ENCODE results near the gene HES4. TPM values are rescaled to one million over a fixed set of nuclear protein-coding genes. Genes with fewer than 3 reads are reported as not detected.
"Not testable (repeated sequence)": the region's sequence is repeated elsewhere in the genome, so short reads cannot be mapped to it uniquely, and the experiment has no call there.

HES4 gene
- total RNA-seq, 1 experiment from 2014 or later: 35.5 TPM

GRCh38 chr1:1011396-1011949, 11.6 kb upstream of the HES4 start:
- Mint-ChIP-seq H3K27ac (ENCODE audit: unreplicated experiment) (no peak overlapping the region), H3K9me3 (ENCODE audit: low read depth, unreplicated experiment) (no peaks in the 10 kb centered on the region), H3K4me3 (ENCODE audit: low read depth, unreplicated experiment) (no peak overlapping the region), H3K36me3 (ENCODE audit: insufficient read depth, unreplicated experiment) (peaks cover 22% of the 10 kb centered on the region), H3K4me1 (ENCODE audit: low read depth, unreplicated experiment) (peaks cover 19% of the 10 kb centered on the region), H3K27me3 (ENCODE audit: unreplicated experiment) (no peaks in the 10 kb centered on the region)
- no TSS peak for BruUV-seq (replicated peaks)
- CTCF ChIA-PET: no interaction called here
- no peak for DNase-seq
- intact Hi-C loops (cut with micrococcal nuclease; ENCODE audit: unreplicated experiment): no loop called here
- TF ChIP-seq CTCF (IDR thresholded peaks at IDR 0.05; ENCODE audit: unreplicated experiment): no peak

GRCh38 chr1:1010131-1010530, 10.2 kb upstream of the HES4 start:
- CTCF ChIA-PET: interaction anchor here (0.7 kb wide), 1 partner anchor 105 kb away, joined by 3 read pairs; no protein-coding TSS in a partner anchor
- H3K27me3 Mint-ChIP-seq (ENCODE audit: unreplicated experiment); DNase-seq; H3K9me3 Mint-ChIP-seq (ENCODE audit: low read depth, unreplicated experiment); intact Hi-C loops (cut with micrococcal nuclease; ENCODE audit: unreplicated experiment); H3K27ac Mint-ChIP-seq (ENCODE audit: unreplicated experiment); H3K4me3 Mint-ChIP-seq (ENCODE audit: low read depth, unreplicated experiment); BruUV-seq (replicated peaks): not testable (repeated sequence)
- Mint-ChIP-seq H3K4me1 (ENCODE audit: low read depth, unreplicated experiment) (peaks cover 28% of the 10 kb centered on the region), H3K36me3 (ENCODE audit: insufficient read depth, unreplicated experiment) (peaks cover 29% of the 10 kb centered on the region)

DNA sequence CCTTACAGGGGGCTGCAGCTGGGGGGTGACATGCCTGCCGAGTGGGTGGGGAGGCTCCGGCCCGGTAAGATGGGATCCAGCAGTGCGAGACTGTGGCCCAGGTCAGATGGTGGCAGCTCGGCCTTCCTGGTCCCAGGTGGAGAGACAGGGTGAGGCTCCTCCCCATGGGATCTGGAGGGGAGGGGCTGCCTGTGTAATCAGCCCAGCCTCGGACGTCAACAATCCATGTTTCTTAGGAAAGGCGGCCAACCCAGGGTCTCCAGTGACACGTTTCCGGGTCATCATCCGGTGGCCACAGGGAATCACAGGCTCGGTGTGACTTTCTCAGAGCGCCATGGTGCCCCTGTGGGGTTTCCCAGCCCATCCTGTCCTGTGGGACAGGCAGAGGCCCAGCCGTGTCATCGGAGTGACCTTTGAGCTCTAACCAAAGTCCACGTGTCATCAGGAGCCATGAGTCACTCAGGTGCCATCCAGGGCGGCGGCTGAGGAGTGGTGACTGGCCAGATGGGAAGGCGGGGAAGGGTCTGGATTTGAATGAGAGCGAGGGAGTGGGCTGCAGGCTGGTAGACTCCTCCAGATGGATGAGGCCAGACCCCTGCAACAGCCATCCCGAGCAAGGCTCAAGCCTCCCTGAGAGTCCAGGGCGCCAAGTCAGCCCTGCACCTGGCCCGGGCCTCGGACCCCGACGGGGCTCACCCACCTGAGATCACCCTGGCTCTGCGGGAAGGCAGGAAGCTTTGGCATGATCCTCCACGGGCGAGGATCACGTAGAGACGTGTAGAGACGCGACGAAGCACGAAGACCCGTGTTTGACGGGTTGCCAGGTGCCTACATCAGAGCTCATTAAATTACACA, 6.6 kb upstream of the HES4 start:
- CTCF ChIA-PET: interaction anchor here (0.9 kb wide), 1 partner anchor 58 kb away, joined by 3 read pairs; no protein-coding TSS in a partner anchor
- Mint-ChIP-seq H3K4me3 (ENCODE audit: low read depth, unreplicated experiment) (peak overlapping the region; percentile 49), H3K4me1 (ENCODE audit: low read depth, unreplicated experiment) (peaks cover 22% of the 10 kb centered on the region), H3K27ac (ENCODE audit: unreplicated experiment) (peak overlapping the region; percentile 44), H3K27me3 (ENCODE audit: unreplicated experiment) (no peaks in the 10 kb centered on the region), H3K9me3 (ENCODE audit: low read depth, unreplicated experiment) (no peaks in the 10 kb centered on the region), H3K36me3 (ENCODE audit: insufficient read depth, unreplicated experiment) (peaks cover 25% of the 10 kb centered on the region)
- intact Hi-C loops (cut with micrococcal nuclease; ENCODE audit: unreplicated experiment): no loop called here
- DNase-seq: peak; percentile 51
- no TSS peak for BruUV-seq (replicated peaks)
- no peak for TF ChIP-seq CTCF (IDR thresholded peaks at IDR 0.05; ENCODE audit: unreplicated experiment)

- peak overlapping the region; percentile 44 for H3K27ac Mint-ChIP-seq (ENCODE audit: unreplicated experiment)
- no peak for TF ChIP-seq CTCF (IDR thresholded peaks at IDR 0.05; ENCODE audit: unreplicated experiment)
- CTCF ChIA-PET: interaction anchor here (0.9 kb wide), 1 partner anchor 59 kb away, joined by 3 read pairs; no protein-coding TSS in a partner anchor
- intact Hi-C loops (cut with micrococcal nuclease; ENCODE audit: unreplicated experiment): no loop called here
- BruUV-seq (replicated peaks): no TSS peak
- peaks cover 22% of the 10 kb centered on the region for H3K4me1 Mint-ChIP-seq (ENCODE audit: low read depth, unreplicated experiment)
- H3K9me3 Mint-ChIP-seq (ENCODE audit: low read depth, unreplicated experiment): no peaks in the 10 kb centered on the region
- DNase-seq: no peak
- no peaks in the 10 kb centered on the region for H3K27me3 Mint-ChIP-seq (ENCODE audit: unreplicated experiment)
- peaks cover 32% of the 10 kb centered on the region for H3K36me3 Mint-ChIP-seq (ENCODE audit: insufficient read depth, unreplicated experiment)
- H3K4me3 Mint-ChIP-seq (ENCODE audit: low read depth, unreplicated experiment): peak overlapping the region; percentile 49
These were observed 5.9 kb upstream of the HES4 start for GRCh38 chr1:1005774-1006304.
